Stimulated activated CD8-positive, alpha-beta memory T cell treated with anti-CD3 and anti-CD28 coated beads, Interleukin-15, amount 100 ng/mL, for 24 hours (primary cell): ENCODE data around the gene LYPD6.

Source experiments
- DNase-seq: peaks from one replicate; pipeline ENCODE4 v3.0.0-alpha.2; 2020; ENCODE audit warnings: low read depth

Gene LYPD6

GRCh38 chr2:149409506-149409905 is 79.1 kb downstream of the LYPD6 start:
- DNase-seq, result no peak

DNA sequence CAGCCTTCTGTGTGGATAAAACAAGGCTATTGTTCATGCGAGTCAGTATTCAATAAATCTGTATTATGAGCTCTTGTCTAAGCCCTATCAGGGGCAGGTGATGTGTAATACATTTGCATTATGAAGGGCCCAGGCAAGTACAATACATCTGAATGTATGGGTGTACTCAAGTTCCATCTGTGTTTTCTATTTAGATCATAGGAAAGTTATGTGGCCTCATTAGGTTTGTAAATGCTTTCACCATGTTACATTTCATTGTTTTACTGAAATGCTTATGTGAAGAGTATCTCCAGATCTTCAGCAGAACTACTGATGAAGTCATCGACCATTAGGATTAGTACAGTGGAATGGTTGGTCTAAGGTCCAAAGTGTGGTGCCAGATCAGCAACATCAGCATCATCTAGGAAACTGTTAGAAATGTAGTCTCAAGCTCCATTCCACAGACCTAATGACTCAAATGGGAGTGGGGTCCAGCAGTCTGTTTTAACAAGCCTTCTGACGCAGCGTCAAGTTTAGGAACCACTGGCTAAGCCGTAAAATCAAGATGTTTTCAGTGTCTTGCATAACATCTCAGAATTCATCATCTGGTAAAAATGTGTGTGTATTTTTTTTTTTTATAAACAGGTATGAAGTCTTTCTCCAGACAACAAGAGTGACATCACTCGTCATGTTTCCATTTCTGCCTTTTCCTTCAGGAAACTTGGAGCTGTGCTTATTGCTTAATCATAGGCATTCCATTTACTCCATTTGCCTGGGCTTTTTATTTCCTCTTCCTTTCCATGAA is 80.5 kb downstream of the LYPD6 start:
- DNase-seq, result no peak

- DNase-seq, result no peak
These were observed 83.1 kb downstream of the LYPD6 start for GRCh38 chr2:149413487-149413886.

- DNase-seq, result no peak
These were observed 84.7 kb downstream of the LYPD6 start for GRCh38 chr2:149415086-149415485.

DNA sequence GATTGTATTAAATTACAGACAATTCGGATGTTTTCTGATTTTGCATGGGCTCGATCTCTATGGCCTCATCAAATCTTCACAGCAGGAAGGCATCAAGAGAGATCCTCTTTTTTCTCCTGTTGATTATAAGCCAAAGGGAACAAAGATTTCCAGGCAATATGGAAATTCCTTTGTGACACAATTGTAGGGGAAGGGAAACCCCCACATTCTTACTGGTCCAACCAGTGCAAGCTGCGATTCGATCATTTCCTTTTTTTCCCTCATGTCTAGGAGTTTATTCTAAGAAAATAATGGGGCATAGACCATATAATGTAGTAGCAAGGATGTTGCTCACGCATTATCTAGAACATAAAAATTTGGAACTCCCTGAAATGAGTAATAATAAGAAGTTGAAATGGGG is 87.7 kb downstream of the LYPD6 start:
- DNase-seq, result no peak

- no peak for DNase-seq
These were observed 89.9 kb downstream of the LYPD6 start for GRCh38 chr2:149420053-149420963.

GRCh38 chr2:149421791-149422190 is 91.4 kb downstream of the LYPD6 start:
- DNase-seq, result no peak

GRCh38 chr2:149422337-149422990 is 92.1 kb downstream of the LYPD6 start:
- no peak for DNase-seq

DNA sequence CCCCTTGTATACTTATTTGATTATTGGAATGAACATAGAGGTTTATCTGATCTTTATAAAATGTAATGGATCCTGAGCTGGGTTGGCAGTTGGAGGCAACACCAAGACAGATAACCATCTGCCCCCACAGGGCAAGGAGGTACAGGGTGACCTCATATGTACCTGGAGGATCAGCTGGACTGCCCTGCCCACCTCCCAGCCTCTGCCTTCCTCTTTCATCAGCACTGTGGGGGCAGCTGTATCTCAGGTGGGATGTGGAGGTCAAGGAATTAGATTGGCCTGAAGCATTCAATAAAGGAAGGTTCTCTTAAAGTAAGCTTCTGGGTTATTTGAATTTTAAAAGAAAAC is 92.6 kb downstream of the LYPD6 start:
- DNase-seq, result no peak

- DNase-seq, result no peak
These were observed 93.2 kb downstream of the LYPD6 start for GRCh38 chr2:149423630-149424029.

- DNase-seq, result no peak
These were observed 97.0 kb downstream of the LYPD6 start for GRCh38 chr2:149427387-149427786.

- DNase-seq, result no peak
These were observed 98.4 kb downstream of the LYPD6 start for GRCh38 chr2:149428783-149429182.

DNA sequence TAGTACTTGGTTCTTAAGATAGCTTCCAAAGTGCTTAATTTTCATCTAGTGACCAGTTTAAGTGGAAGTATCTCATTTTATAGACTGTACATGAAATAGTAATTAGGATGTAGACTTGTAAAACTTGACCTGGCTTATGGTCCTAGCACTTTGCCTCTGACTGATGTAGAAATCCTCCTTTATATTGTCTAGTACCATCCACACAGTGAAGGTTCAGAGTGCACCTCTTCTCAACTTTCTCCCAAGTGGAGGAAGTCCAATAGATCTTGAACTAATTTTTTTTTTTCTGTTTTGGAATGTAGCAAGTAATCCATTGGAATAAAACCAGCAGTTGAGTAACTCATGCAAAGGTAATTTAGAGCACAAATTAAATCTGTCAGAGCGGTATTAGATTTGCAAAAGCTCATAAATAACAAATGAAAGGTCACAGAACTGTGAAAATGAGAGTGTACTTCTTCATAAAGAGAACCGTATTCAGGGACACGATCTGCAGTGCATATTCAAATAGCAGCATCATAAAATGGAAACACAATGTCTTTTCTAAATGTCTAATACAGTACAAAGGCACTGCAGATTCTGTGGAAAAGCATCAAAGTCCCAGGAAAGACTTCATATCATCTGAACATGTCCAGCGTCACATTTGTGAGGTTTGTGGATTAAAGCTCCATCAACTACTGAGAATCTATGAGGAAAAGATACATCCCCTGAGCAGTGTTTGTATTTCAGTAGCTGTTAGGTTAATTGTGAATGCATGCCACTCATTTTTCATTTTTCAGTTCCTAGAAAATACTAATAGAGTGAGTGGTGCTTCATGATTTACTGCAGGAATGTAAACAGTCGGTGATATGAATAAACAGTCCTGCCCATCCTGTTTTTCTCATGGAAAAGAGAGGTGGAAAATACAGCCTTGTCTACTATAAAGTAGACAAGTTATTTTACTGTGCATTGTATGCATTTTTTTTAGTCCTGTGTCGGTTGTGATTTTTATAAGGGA is 100.7 kb downstream of the LYPD6 start:
- no peak for DNase-seq

DNA sequence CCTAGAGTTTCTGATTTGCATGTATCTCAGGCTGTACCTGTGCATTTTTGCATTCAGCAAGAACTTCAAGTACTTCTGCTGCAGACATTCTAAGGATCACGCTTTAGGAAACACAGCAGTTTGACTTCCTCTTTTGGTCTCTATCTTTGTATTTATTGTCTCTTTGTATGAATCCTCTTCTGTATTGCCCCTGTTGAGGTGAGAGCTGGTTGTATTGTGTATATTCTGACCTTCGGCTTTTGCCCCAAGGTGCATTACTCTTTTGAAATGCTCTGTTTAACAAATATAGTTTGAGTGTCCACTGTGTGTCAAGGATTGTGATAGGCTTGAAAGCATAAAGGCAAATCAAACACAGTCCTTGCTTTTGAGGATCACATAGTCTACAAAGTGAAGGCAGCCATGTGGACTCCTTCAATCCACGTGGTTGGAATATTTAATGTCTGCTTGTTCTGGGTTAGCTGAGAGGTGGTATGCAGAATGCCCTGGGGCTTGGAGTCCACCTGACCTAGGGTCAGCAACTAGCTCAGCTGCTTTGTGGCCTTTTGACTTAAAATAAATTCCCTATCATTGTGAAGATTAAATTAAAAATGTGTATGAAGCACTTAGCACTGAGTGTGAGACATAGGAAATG is 108.1 kb downstream of the LYPD6 start:
- no peak for DNase-seq

GRCh38 chr2:149441255-149441654 is 110.9 kb downstream of the LYPD6 start:
- no peak for DNase-seq

GRCh38 chr2:149442346-149442745 is 112.0 kb downstream of the LYPD6 start:
- DNase-seq, result no peak

GRCh38 chr2:149443150-149443549 is 112.8 kb downstream of the LYPD6 start:
- DNase-seq, result no peak

GRCh38 chr2:149446748-149447147 is 116.4 kb downstream of the LYPD6 start:
- DNase-seq, result no peak

DNA sequence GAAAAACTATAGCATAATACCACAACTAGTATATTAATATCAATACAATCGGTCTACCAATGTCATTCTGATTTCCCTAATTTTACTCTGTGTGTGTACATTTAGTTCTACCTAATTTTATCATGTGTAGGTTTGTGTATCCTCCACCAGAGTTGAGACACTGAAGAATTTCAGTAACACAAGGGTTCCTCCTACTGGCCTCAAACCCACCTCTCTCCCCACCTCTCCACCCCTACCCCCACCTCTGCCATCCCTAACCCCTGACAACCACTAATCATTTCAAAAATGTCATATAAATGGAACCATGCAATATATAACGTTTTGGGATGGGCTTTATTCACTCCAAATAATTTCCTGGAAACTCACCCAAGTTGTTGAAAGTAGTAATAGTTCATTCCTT is 117.9 kb downstream of the LYPD6 start:
- no peak for DNase-seq

GRCh38 chr2:149449017-149449416 is 118.6 kb downstream of the LYPD6 start:
- no peak for DNase-seq
